B cell (primary cell): ENCODE data around the gene SESN3. TPM values are rescaled to one million over a fixed set of nuclear protein-coding genes. Genes with fewer than 3 reads are reported as not detected.
A peak's percentile ranks its signal among the peaks of the same experiment; 100 is the strongest.

Source experiments
- ATAC-seq: fragments of 200-7000 bp; cut with Tn5 transposase; one replicate; pipeline ENCODE4 v1.10.0; 2021; ENCODE audit warnings: low read depth, mild to moderate bottlenecking, moderate number of reproducible peaks, moderate library complexity
- CTCF ChIA-PET: fragments of 350-600 bp; sonication (Branson Sonifier 250); formaldehyde crosslinking; loops from one replicate; lab custom pipeline; 2021; ENCODE audit warnings: antibody characterized with exemption, inconsistent platforms; lab: Charles Lee
- POLR2A ChIA-PET: fragments of 350-600 bp; sonication (Branson Sonifier 250); formaldehyde crosslinking; loops from one replicate; lab custom pipeline; 2021; ENCODE audit warnings: antibody characterized with exemption; lab: Charles Lee
- DNase-seq: peaks from one replicate; pipeline ENCODE4 v3.0.0; 2013
- H2AFZ ChIP-seq: 2 replicates; pipeline ENCODE4 v1.6.1; 2012; ENCODE audit warnings: mild to moderate bottlenecking, low read depth, low read length; ENCODE audit not compliant: insufficient read depth, poor library complexity, severe bottlenecking
- H3K27ac ChIP-seq, 2 donors: 1 replicate in 1 of 2; 2 replicates in 1 of 2; pipeline ENCODE4 v1.5.1; 2012 to 2013; ENCODE audit warnings: low read length in 2 of 2, mild to moderate bottlenecking in 2 of 2, moderate library complexity in 1 of 2
- H3K27me3 ChIP-seq, 4 experiments: fragments of 200-600 bp in 1 of 4; sonication (generic) in 1 of 4; replicated peaks in 1 of 4; 1 replicate in 2 of 4; 2 replicates in 2 of 4; pipeline versions ENCODE4 v1.6.1 to v1.7.0; 2013 to 2016; ENCODE audit warnings: low read length in 3 of 4, mild to moderate bottlenecking in 2 of 4, mixed read lengths in 1 of 4, moderate library complexity in 1 of 4; ENCODE audit not compliant: insufficient read depth in 4 of 4, control insufficient read depth in 3 of 4; ENCODE audit errors: control extremely low read depth in 1 of 4
- H3K36me3 ChIP-seq, 2 experiments: replicated peaks in 1 of 2; 1 replicate in 1 of 2; 2 replicates in 1 of 2; pipeline versions ENCODE4 v1.6.1 to v1.7.1; 2013; ENCODE audit warnings: low read length in 1 of 2; ENCODE audit not compliant: insufficient read depth in 2 of 2, control insufficient read depth in 1 of 2; ENCODE audit errors: control extremely low read depth in 1 of 2, extremely low read depth in 1 of 2
- H3K4me1 ChIP-seq, 2 donors: fragments of 200-600 bp in 1 of 2; sonication (generic) in 1 of 2; 1 replicate in 1 of 2; 2 replicates in 1 of 2; pipeline versions ENCODE4 v1.5.1 to v1.6.1; 2013 to 2017; ENCODE audit warnings: low read length in 2 of 2; ENCODE audit not compliant: control insufficient read depth in 2 of 2, insufficient read depth in 2 of 2
- H3K4me2 ChIP-seq: replicated peaks from 2 replicates; pipeline ENCODE3; 2012; ENCODE audit warnings: mild to moderate bottlenecking, low read depth, low read length; ENCODE audit not compliant: poor library complexity, severe bottlenecking
- H3K4me3 ChIP-seq, 5 experiments: fragments of 200-600 bp in 1 of 5; sonication (generic) in 1 of 5; 1 replicate in 3 of 5; 2 replicates in 2 of 5; pipeline versions ENCODE4 v1.5.1 to v1.7.0; 2011 to 2016; ENCODE audit warnings: low read length in 4 of 5, mild to moderate bottlenecking in 4 of 5, low read depth in 2 of 5, control low read depth in 1 of 5, moderate library complexity in 1 of 5; ENCODE audit not compliant: insufficient read depth in 1 of 5; ENCODE audit errors: control extremely low read depth in 1 of 5, extremely low read depth in 1 of 5
- H3K79me2 ChIP-seq: fragments of 200-600 bp; sonication (generic); one replicate; pipeline ENCODE4 v1.6.0; 2016; ENCODE audit warnings: low read length; ENCODE audit not compliant: control insufficient read depth, insufficient read depth
- H3K9ac ChIP-seq: fragments of 200-600 bp; sonication (generic); 2 replicates; pipeline ENCODE4 v1.6.1; 2017; ENCODE audit warnings: mild to moderate bottlenecking, low read length, moderate library complexity
- H3K9me3 ChIP-seq, 3 donors: one replicate each; pipeline versions ENCODE4 v1.6.1 to v1.7.1; 2013; ENCODE audit warnings: low read length in 2 of 3; ENCODE audit not compliant: control insufficient read depth in 2 of 3, insufficient read depth in 1 of 3; ENCODE audit errors: control extremely low read depth in 1 of 3
- H4K20me1 ChIP-seq: 2 replicates; pipeline ENCODE4 v1.6.0; 2012; ENCODE audit warnings: mild to moderate bottlenecking, low read length; ENCODE audit not compliant: insufficient read depth, control insufficient read depth, poor library complexity, severe bottlenecking
- H3K27ac Mint-ChIP-seq: one replicate; pipeline ENCODE4 v1.8.0; 2021; ENCODE audit warnings: mixed read lengths
- H3K27me3 Mint-ChIP-seq: one replicate; pipeline ENCODE4 v1.8.0; 2021; ENCODE audit warnings: mixed read lengths
- H3K4me1 Mint-ChIP-seq: one replicate; pipeline ENCODE4 v1.8.0; 2021; ENCODE audit warnings: mixed read lengths
- H3K4me3 Mint-ChIP-seq: one replicate; pipeline ENCODE4 v1.8.0; 2021; ENCODE audit warnings: mixed read lengths
- H3K9me3 Mint-ChIP-seq: one replicate; pipeline ENCODE4 v1.8.0; 2022; ENCODE audit warnings: mixed read lengths; ENCODE audit not compliant: insufficient read depth
- EZH2 ChIP-seq: IDR thresholded peaks from 2 replicates; pipeline ENCODE4 v1.6.1; 2012; ENCODE audit warnings: borderline replicate concordance, low read depth, mild to moderate bottlenecking, moderate library complexity, low read length; ENCODE audit not compliant: insufficient read depth, poor library complexity, severe bottlenecking
- WGBS: methylation state at CpG from one replicate; pipeline ENCODE4 v1.1.5; 2013; ENCODE audit warnings: missing lambda C conversion rate; ENCODE audit not compliant: insufficient coverage; 5-methylcytosine and 5-hydroxymethylcytosine counted together
- intact Hi-C: fragments of 100-400 bp; cut with micrococcal nuclease; formaldehyde crosslinking; loops from one replicate; pipeline ENCODE4 v1.10.0; 2022
- polyA minus RNA-seq: library from RNA; depleted of rRNA, polyadenylated mRNA; stranded (reverse); fragments of >200 nt; gene quantifications from 2 replicates; pipeline ENCODE4 v1.2.3, GENCODE V29; 2012
- polyA plus RNA-seq: library from polyadenylated mRNA; depleted of rRNA; stranded (reverse); fragments of >200 nt; gene quantifications from 2 replicates; pipeline ENCODE4 v1.2.3, GENCODE V29; 2012
- total RNA-seq, 2 donors: library from RNA; stranded (reverse); fragments of 120-200 nt in 1 of 2; gene quantifications; 1 replicate in 1 of 2; 2 replicates in 1 of 2; pipeline versions ENCODE4 v1.2.3 to v1.2.4, GENCODE V29; 2013 to 2022
- TF ChIP-seq, protein P1 (sequence below): fragments of 200-600 bp; IDR thresholded peaks from one replicate; pipeline ENCODE4 v1.8.0; 2022; ENCODE audit warnings: antibody characterized with exemption, mild to moderate bottlenecking

Gene SESN3, protein sequence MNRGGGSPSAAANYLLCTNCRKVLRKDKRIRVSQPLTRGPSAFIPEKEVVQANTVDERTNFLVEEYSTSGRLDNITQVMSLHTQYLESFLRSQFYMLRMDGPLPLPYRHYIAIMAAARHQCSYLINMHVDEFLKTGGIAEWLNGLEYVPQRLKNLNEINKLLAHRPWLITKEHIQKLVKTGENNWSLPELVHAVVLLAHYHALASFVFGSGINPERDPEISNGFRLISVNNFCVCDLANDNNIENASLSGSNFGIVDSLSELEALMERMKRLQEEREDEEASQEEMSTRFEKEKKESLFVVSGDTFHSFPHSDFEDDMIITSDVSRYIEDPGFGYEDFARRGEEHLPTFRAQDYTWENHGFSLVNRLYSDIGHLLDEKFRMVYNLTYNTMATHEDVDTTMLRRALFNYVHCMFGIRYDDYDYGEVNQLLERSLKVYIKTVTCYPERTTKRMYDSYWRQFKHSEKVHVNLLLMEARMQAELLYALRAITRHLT
- 519 and 537 TPM in 2 replicates for total RNA-seq
- 76.7 TPM for total RNA-seq (2013)
- 10.1 and 12.2 TPM in 2 replicates for polyA plus RNA-seq
- 26.1 and 29.0 TPM in 2 replicates for polyA minus RNA-seq

DNA sequence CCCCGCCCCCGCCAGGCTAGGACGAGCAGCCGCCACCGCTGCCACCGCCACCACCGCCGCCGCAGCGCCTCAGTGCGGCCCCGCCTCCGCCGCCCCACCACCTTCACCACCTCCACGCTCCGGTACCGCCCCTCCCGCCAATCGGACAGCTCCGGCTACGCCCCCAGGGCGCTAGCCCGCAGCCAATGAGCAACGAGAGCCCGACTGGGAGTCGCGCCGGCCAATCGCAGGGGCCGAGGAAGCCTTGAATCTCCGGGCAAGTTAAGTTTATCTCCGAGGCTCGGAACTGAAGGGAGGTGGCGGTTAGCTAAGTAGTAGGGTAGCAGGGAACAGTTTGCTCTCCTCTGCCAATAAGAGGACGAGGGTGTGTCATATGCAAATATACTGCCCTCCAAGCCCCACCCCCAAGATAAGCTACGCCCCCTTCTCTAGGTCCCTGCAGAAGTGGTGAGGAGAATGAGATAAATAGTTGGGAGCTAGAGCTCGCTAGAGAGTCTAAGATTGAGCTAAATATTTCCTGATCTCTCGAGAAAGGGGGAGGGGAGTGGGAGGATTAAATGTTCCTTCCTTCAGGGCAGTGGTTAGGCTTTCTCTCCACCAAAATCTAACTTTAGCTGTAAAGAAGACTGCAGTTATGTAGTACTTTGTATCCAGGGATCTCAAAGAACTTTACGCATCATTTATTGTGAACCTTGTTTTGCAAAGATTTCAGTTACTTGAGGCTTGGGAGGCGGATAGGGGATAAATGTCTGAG is at the start of gene SESN3:
TSS of gene SESN3 (minus strand) at position 76 of the 754 bp plus-strand sequence. CDS start 342 bp downstream, outside the sequence.
- H3K4me1 Mint-ChIP-seq, result peaks cover 31% of the 10 kb centered on the region
- Histone ChIP-seq H3K4me1 (peaks cover 29 to 32% of the 10 kb centered on the region in 2 donors), H3K36me3 (no peaks in the 10 kb centered on the region), H3K4me3 (peak within 1 kb of the TSS; percentile 73 to 94 (median 88)), H3K4me2 (peak within 1 kb of the TSS; percentile 81), H3K9me3 (peaks cover 0 to 2% (median 0%) of the 10 kb centered on the region in 3 donors), H3K9ac (peak within 1 kb of the TSS; percentile 88), H3K79me2 (peaks cover 45% of the 10 kb centered on the region), H2AFZ (peak within 1 kb of the TSS; percentile 75), H4K20me1 (peaks cover 14% of the 10 kb centered on the region), H3K27ac (peak within 1 kb of the TSS; percentile 94 to 96), H3K27me3 (no peaks in the 10 kb centered on the region)
- CTCF ChIA-PET, result interaction anchor here (0.6 to 5.4 kb wide), 32 partner anchors 10 to 538 kb away, joined by 3 to 121 read pairs (median 4); no protein-coding TSS in a partner anchor
- POLR2A ChIA-PET, result interaction anchor here (0.6 to 4.3 kb wide), 35 partner anchors 12 to 1111 kb away, joined by 3 to 63 read pairs (median 5); partner anchors contain the start of genes FAM76B and SRSF8
- no peak for TF ChIP-seq EZH2
- TF ChIP-seq, protein P1, sequence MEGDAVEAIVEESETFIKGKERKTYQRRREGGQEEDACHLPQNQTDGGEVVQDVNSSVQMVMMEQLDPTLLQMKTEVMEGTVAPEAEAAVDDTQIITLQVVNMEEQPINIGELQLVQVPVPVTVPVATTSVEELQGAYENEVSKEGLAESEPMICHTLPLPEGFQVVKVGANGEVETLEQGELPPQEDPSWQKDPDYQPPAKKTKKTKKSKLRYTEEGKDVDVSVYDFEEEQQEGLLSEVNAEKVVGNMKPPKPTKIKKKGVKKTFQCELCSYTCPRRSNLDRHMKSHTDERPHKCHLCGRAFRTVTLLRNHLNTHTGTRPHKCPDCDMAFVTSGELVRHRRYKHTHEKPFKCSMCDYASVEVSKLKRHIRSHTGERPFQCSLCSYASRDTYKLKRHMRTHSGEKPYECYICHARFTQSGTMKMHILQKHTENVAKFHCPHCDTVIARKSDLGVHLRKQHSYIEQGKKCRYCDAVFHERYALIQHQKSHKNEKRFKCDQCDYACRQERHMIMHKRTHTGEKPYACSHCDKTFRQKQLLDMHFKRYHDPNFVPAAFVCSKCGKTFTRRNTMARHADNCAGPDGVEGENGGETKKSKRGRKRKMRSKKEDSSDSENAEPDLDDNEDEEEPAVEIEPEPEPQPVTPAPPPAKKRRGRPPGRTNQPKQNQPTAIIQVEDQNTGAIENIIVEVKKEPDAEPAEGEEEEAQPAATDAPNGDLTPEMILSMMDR, result no peak
- 2% methylated on average over 25 of the region's 40 CpGs for WGBS
- H3K9me3 Mint-ChIP-seq, result no peaks in the 10 kb centered on the region
- ATAC-seq (peak; percentile 83), DNase-seq (peak; percentile 99)
- intact Hi-C loops, result loop anchor here (1.0 to 5.0 kb wide), 9 partner anchors 23 to 558 kb away; partner anchors contain the start of genes ENDOD1 and FAM76B
- H3K27ac Mint-ChIP-seq, result peak within 1 kb of the TSS; percentile 95
- H3K27me3 Mint-ChIP-seq, result no peaks in the 10 kb centered on the region
- H3K4me3 Mint-ChIP-seq, result no peak within 1 kb of the TSS
